Cardiac muscle cell (in vitro differentiated cells and primary cell): ENCODE measurements around the gene KIAA1671. TPM values are rescaled to one million over a fixed set of nuclear protein-coding genes. Genes with fewer than 3 reads are reported as not detected.

Experiments
- DNase-seq, 2 donors: peaks; one replicate each; pipeline versions ENCODE4 v3.0.0 to v3.0.0-alpha.2; 2010 to 2017; ENCODE audit warnings: low read depth in 1 of 2, low spot score in 1 of 2
- H3K27ac ChIP-seq: fragments of 200-600 bp; sonication (generic); 2 replicates; pipeline ENCODE4 v1.5.1; 2016
- H3K27me3 ChIP-seq: fragments of 200-600 bp; sonication (generic); 2 replicates; pipeline ENCODE4 v1.6.0; 2016; ENCODE audit warnings: control low read depth
- H3K36me3 ChIP-seq: fragments of 200-600 bp; sonication (generic); 2 replicates; pipeline ENCODE4 v1.5.1; 2016; ENCODE audit warnings: control low read depth
- H3K4me1 ChIP-seq: fragments of 200-600 bp; sonication (generic); 2 replicates; pipeline ENCODE4 v1.8.1; 2017; ENCODE audit warnings: low read depth, mild to moderate bottlenecking, mixed run types
- H3K4me3 ChIP-seq: fragments of 200-600 bp; sonication (generic); 2 replicates; pipeline ENCODE4 v1.5.1; 2016; ENCODE audit warnings: mild to moderate bottlenecking
- H3K9me3 ChIP-seq: fragments of 200-600 bp; sonication (generic); 2 replicates; pipeline ENCODE4 v1.5.1; 2017; ENCODE audit warnings: low read depth, mild to moderate bottlenecking, control low read depth
- CTCF ChIP-seq: IDR thresholded peaks from 2 replicates; pipeline ENCODE4 v1.5.1; 2012; ENCODE audit warnings: low read depth, mild to moderate bottlenecking, low read length
- polyA plus RNA-seq: library from polyadenylated mRNA; unstranded; fragments of >200 nt; fragmentation: Nextera tagmentation; extraction: Ambion mirVana; gene quantifications from 2 replicates; pipeline ENCODE4 v1.2.1, GENCODE V29; 2016
- total RNA-seq: library from RNA; depleted of rRNA; stranded (reverse); fragments of >200 nt; gene quantifications from 2 replicates; pipeline ENCODE4 v1.2.3, GENCODE V29; 2016

KIAA1671 gene
- total and polyA plus RNA-seq, 2 experiments from 2014 or later, result 10.9 to 37.3 TPM

GRCh38 chr22:25111579-25112517 lies 159.3 kb downstream of the KIAA1671 start:
- no peaks in the 10 kb centered on the region for H3K27me3 ChIP-seq
- H3K4me3 ChIP-seq, result peak overlapping the region; percentile 23
- H3K27ac ChIP-seq, result peak overlapping the region; percentile 78
- H3K9me3 ChIP-seq, result no peaks in the 10 kb centered on the region
- peaks cover 9% of the 10 kb centered on the region for H3K4me1 ChIP-seq
- DNase-seq, result peak in 1 of 2 donors; percentile 49
- no peak for TF ChIP-seq CTCF
- H3K36me3 ChIP-seq, result no peaks in the 10 kb centered on the region

DNA sequence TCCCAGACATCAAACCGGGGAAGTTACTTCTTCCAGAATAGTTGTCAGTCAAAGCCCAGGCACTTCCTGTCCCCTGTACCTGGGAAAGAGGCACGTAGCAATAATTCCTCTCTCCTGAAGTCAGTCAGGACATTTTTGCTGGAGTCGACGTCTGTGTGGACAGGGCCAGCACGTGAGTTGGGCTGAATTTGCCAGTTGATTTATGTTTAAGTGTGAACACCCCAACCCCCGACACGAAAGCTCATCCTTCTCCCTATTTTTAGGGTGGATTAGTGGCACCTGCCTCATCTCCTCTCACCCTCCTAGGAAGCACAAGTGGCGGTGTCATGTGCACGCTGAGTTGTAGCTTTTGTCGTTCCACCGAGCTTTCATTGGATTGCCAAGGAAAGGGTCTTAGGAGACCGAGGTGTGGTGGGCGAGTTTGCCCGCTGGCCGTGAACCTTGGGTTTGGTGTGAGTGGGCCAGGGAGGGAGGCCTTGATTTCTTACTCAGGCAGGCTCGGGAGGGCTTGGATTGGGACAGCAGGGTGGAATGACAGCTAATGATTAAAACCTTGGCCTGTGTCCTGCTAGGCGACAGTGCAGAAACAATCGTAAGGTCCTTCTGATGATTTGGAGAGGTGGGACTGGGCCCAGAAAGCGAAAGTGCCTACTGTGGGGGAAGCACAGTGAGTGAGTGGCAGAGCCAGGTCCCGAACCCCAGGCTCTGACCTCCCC lies 160.2 kb downstream of the KIAA1671 start:
- TF ChIP-seq CTCF, result no peak
- Histone ChIP-seq H3K9me3 (no peaks in the 10 kb centered on the region), H3K27ac (no peak overlapping the region), H3K27me3 (no peaks in the 10 kb centered on the region), H3K4me3 (no peak overlapping the region), H3K4me1 (peaks cover 9% of the 10 kb centered on the region), H3K36me3 (no peaks in the 10 kb centered on the region)
- no peak for DNase-seq

DNA sequence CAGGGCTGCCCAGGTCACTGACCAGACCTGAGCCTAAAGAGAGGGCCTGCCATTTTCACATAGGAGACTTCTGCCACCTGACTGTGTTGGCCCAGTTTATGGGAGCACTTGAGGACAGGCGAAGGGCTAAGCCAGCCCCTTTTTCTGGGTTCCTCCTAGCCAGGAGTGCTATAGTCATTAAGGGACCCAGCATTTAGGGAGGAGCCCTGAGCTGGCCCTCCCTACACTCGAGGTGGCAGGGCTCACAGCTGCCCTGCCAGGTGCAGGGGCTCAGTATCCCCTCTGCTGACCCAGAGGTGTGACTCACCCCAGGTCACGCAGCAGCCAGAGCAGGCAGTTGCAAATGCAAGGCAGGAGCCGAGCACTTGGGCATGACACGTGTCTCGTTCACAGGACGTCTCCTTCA lies 160.8 kb downstream of the KIAA1671 start:
- Histone ChIP-seq H3K27me3 (no peaks in the 10 kb centered on the region), H3K27ac (no peak overlapping the region), H3K4me3 (no peak overlapping the region), H3K36me3 (no peaks in the 10 kb centered on the region), H3K4me1 (peaks cover 9% of the 10 kb centered on the region), H3K9me3 (no peaks in the 10 kb centered on the region)
- no peak for DNase-seq
- TF ChIP-seq CTCF, result no peak

- DNase-seq, result no peak
- Histone ChIP-seq H3K27ac (no peak overlapping the region), H3K4me1 (peaks cover 9% of the 10 kb centered on the region), H3K27me3 (no peaks in the 10 kb centered on the region), H3K36me3 (no peaks in the 10 kb centered on the region), H3K9me3 (no peaks in the 10 kb centered on the region), H3K4me3 (no peak overlapping the region)
- no peak for TF ChIP-seq CTCF
Observed at GRCh38 chr22:25114369-25115362, 162.2 kb downstream of the KIAA1671 start.

- no peaks in the 10 kb centered on the region for H3K27me3 ChIP-seq
- no peak for DNase-seq
- H3K36me3 ChIP-seq, result no peaks in the 10 kb centered on the region
- no peak overlapping the region for H3K27ac ChIP-seq
- H3K4me1 ChIP-seq, result no peaks in the 10 kb centered on the region
- H3K9me3 ChIP-seq, result no peaks in the 10 kb centered on the region
- TF ChIP-seq CTCF, result no peak
- no peak overlapping the region for H3K4me3 ChIP-seq
Observed at GRCh38 chr22:25119609-25120008, 167.1 kb downstream of the KIAA1671 start.
